ENCODE results near the gene UMAD1.
"Not testable (repeated sequence)": the region's sequence is repeated elsewhere in the genome, so short reads cannot be mapped to it uniquely, and the experiment has no call there.

Gene UMAD1

GRCh38 chr7:7795630-7796121 is 155.1 kb downstream of the UMAD1 start:
- no peak for DNase-seq

GRCh38 chr7:7798510-7798909 is 158.0 kb downstream of the UMAD1 start:
- DNase-seq, result no peak

- no peak for DNase-seq
Measured at GRCh38 chr7:7799138-7799537, 158.6 kb downstream of the UMAD1 start.

GRCh38 chr7:7802531-7802930 is 162.0 kb downstream of the UMAD1 start:
- DNase-seq, result no peak

- no peak for DNase-seq
Measured at GRCh38 chr7:7803715-7804178, 163.2 kb downstream of the UMAD1 start.

GRCh38 chr7:7804822-7805221 is 164.3 kb downstream of the UMAD1 start:
- not testable (repeated sequence) for DNase-seq

GRCh38 chr7:7805511-7806153 is 165.1 kb downstream of the UMAD1 start:
- DNase-seq, result no peak

- DNase-seq, result no peak
Measured at GRCh38 chr7:7808156-7808555, 167.6 kb downstream of the UMAD1 start.

GRCh38 chr7:7808626-7809025 is 168.1 kb downstream of the UMAD1 start:
- no peak for DNase-seq

- DNase-seq, result no peak
Measured at GRCh38 chr7:7810380-7810779, 169.8 kb downstream of the UMAD1 start.

GRCh38 chr7:7810826-7811225 is 170.3 kb downstream of the UMAD1 start:
- DNase-seq, result no peak

- DNase-seq, result no peak
Measured at GRCh38 chr7:7812112-7812511, 171.6 kb downstream of the UMAD1 start.

GRCh38 chr7:7815395-7815794 is 174.8 kb downstream of the UMAD1 start:
- DNase-seq, result no peak

GRCh38 chr7:7816084-7816483 is 175.5 kb downstream of the UMAD1 start:
- DNase-seq, result no peak

- DNase-seq, result no peak
Measured at GRCh38 chr7:7816816-7817536, 176.4 kb downstream of the UMAD1 start.

GRCh38 chr7:7817748-7818147 is 177.2 kb downstream of the UMAD1 start:
- no peak for DNase-seq

GRCh38 chr7:7818179-7818578 is 177.6 kb downstream of the UMAD1 start:
- not testable (repeated sequence) for DNase-seq

GRCh38 chr7:7819442-7820247 is 179.1 kb downstream of the UMAD1 start:
- DNase-seq, result no peak

- no peak for DNase-seq
Measured at GRCh38 chr7:7820409-7820808, 179.9 kb downstream of the UMAD1 start.

- no peak for DNase-seq
Measured at GRCh38 chr7:7820939-7821338, 180.4 kb downstream of the UMAD1 start.

GRCh38 chr7:7821517-7821916 is 181.0 kb downstream of the UMAD1 start:
- no peak for DNase-seq

GRCh38 chr7:7825294-7825693 is 184.7 kb downstream of the UMAD1 start:
- DNase-seq, result not testable (repeated sequence)
